Posterior cingulate gyrus (tissue), 11 donors: Measurements from ENCODE around the gene SMIM12.

Experiments
- DNase-seq, 10 donors: peaks; one replicate each; pipeline versions ENCODE4 v3.0.0 to v3.0.0-alpha.2; 2020 to 2021; ENCODE audit warnings: mixed read lengths in 3 of 10
- intact Hi-C: fragments of 100-400 bp; cut with DNase I; formaldehyde crosslinking; loops from one replicate; pipeline ENCODE4 v1.15.1; 2023

The SMIM12 gene

DNA sequence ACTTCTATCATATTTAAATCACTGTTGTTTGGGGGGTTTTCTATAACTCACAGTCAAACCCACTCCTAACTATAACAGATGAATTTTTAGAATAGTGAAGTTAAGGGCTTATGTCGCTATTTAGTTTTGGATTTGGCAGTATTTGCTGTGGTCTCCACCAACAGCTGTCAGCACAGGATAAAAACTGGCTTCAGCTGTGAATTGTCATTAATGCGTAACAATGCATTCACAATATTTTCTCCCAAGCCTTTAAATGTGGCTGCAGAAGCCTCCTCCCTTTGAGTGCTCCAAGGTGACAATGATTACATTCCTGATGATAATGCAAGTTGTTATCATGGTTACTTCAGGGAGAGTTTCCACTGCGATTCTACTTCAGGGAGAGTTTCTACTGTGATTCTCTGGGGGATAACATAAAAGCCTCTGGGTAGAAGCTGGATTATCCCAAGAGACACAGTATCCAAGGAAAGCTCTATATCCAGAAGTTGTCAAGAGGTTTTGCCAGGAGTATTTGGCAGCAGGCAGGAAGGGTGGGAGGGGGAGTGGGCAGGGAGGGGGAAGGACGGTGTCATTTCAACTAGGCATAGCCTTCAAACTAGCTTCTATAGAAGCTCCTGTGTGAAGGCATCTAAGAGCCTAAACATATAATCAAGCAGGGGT is 14.9 kb upstream of the SMIM12 start:
- DNase-seq: no peak
- intact Hi-C loops: loop anchor here (5.0 kb wide), 1 partner anchor 48 kb away; no protein-coding TSS in a partner anchor

DNA sequence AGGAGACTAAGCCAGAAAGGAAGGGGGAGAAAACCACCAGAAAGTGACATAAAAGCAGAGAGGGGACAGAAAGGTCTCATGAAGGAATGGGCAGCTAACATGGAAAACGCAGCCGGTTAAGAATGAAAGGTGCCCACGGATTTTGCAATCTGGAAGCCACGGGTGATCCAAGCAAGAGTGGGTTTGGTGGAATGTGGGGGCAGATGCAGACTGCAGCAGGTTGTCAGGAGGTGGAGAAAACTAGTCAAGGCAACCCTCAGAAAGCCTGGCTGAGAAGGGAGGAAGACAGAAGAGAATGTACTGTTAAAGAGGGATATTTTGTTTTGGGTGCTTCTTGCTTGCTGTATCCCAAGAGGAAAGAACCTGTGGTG is 12.6 kb upstream of the SMIM12 start:
- intact Hi-C loops: loop anchor here (5.0 kb wide), 1 partner anchor 50 kb away; no protein-coding TSS in a partner anchor
- DNase-seq: peak in 1 of 10 donors; percentile 79

DNA sequence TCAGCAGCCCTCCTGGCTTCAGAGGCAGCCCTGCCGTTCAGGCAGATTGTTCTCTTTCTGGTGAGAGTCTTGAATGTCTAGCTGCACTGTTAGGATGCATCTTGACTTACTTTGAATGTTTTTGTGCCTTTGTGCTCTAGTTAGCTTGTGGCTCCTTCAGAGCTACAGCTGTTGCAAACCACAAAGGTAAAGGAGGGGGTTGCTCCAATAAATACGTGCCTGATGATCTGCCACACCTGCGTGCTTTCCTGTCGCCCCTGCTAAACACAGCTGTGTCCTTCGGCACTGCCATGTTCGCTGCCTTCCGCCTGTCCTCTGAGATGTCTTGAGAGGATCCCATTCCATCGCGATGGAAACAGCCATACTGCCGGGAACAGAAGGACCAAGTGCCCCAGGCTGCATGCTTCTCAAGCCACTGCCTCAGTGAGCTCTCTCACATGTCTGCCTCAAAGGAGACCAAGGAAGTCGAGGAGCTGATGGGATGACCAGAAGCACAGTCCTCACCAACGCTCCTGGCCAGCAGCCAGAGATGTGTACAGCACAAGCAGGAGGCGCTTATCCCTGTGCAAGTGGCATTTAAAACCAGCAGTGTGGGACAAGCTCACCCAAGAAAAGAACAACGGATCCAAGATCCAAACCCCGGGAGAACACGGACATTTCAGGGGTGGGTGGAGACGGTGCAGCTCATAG is 12.0 kb upstream of the SMIM12 start:
- DNase-seq: peak in 7 of 10 donors; percentile 55 to 91 (median 77)
- intact Hi-C loops: loop anchor here (5.0 kb wide), 1 partner anchor 51 kb away; no protein-coding TSS in a partner anchor

DNA sequence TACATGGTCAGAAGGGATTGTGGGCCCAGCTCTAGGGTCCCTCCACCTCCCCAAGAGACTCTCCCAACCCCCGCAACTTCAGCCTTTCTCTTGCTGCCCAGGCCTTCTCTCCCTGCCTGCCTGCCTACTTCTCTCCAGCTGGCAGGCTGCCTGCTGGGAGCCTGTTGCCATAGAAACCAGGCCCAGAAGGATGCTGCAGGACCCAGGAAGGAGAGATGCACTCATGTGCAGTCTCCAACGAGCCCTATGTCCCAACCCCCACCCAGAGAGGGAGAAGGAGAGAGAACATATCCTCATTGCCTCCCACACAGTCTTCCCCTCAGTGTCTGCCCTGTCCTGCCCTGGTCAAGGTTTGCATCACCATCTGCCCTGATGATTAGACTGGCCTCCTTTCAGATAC is 10.8 kb upstream of the SMIM12 start:
- DNase-seq: peak in 9 of 10 donors; percentile 40 to 97 (median 81)
- intact Hi-C loops: loop anchor here (5.0 kb wide), 1 partner anchor 52 kb away; no protein-coding TSS in a partner anchor

DNA sequence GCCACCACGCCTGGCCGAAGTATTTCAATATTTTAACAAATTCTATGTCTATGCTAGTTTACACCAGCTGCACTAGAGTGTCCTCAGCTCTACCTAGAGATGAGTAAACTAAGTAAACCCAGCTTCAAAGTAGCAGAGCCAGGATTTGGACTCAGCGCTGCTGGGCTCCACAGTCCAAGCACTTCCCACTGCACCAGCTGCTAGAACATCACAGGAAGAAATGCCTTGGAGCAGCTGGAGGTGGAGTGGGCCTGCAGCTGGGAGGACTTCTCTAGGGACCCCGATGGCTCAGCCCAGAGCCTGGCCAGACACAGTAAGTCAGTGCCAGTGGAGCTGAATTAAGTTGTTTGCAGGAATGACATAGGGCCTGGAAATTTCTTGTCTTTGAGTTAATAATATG is 10.2 kb upstream of the SMIM12 start:
- intact Hi-C loops: loop anchor here (5.0 kb wide), 1 partner anchor 53 kb away; no protein-coding TSS in a partner anchor

DNA sequence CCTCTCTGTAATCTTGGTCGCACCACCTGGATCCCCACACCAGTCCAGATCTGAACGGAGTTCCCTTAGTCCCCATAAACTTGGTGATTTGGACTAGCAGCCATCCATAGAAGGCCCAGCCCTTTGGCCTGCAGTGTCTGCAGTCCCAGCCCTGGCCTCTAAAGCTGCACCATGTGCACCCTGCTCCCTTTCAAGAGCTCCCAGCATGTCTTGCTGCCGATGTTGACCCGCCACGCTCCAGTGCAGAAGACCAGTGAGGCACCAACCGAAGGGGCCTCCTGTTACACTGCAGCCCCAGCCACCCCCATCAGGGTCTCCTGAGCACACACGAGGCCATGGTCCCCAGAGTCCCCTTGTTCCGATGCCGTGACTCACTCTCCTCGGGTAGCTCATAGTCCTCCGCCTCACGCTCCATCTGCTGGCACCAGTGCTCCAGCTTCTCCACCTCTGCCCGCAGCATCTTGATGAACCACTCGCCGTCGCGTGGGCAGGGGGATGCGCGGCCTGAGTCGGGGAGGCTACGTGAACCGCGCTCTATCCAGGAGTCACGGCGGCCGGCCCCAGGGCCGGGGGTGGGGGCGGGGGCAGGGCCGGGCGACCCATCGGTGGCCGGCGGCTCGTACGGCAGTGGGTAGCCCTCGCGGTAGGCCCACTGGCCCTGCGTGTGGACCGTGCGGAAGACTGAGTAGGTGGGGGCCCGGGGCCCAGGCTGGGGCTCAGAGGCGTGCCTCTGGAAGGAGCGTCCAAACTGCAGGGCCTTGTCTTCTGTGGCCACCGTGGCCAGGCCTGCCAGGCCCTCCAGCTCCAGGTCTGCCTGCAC is 8.9 kb upstream of the SMIM12 start:
- peak in 1 of 10 donors; percentile 68 for DNase-seq
- intact Hi-C loops: no loop called here

More for the DNA sequence above, 10.2 kb upstream of the SMIM12 start:
- DNase-seq: peak in 2 of 10 donors; percentile 76 to 88

GRCh38 chr1:34867415-34867814 is 7.9 kb upstream of the SMIM12 start:
- intact Hi-C loops: no loop called here
- DNase-seq: peak in 1 of 10 donors; percentile 55

DNA sequence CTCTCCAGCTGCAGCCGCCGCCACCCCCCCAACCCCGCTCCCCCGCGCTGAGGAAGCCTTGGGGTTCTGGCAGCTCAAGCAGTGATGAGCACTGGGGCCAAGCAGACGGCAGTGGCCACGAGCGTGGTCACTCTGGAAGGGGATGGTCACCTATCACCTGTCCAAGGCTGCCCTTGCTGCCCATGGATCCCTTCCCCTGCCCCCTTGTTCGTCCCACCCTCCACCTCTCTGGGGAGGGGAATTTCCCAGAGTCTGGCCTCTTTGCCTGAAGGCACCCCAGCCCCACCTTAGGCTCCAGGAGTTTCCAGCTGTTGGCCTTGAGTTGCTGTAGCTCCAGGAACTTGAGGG is 7.2 kb upstream of the SMIM12 start:
- DNase-seq: no peak
- intact Hi-C loops: no loop called here

DNA sequence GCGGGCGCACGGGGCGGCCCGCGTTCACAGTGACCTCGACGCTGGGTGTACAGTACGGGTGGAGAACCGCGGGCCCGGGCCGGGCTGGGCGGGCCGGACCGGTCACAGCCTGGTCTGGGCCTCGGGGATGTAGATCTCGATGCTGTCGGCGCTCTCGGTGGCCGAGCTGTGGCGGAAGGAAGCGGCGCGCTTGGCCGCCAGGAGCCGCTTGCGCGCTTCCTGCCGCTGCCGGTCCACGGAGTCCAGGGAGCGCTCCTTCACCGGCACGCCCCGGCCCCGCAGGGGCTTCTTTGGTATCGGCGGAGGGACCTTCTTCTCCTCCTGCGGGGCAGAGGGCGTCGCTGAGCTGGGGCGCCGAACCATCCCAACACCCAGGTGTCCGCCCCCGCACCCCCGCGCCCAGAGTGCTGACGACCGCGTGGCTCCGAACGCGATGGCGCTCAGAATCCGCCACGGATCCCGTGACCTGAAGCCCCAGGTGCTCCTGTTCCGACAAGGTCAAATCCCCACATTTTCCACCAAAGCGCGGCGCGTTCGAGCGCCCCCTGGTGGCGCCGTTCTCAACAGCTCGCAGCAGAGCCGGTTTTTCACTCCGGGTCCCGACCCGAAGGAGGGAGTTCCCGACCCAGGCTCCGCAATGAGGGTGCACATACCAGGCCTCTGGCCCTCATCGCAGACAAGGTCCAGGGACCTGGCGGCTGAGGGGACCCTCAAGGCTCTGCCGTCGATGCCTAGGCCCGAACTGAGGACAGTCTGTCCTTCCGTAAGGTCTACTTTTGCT is 6.6 kb upstream of the SMIM12 start:
- intact Hi-C loops: no loop called here
- peak; percentile 68 to 97 (median 82) for DNase-seq

DNA sequence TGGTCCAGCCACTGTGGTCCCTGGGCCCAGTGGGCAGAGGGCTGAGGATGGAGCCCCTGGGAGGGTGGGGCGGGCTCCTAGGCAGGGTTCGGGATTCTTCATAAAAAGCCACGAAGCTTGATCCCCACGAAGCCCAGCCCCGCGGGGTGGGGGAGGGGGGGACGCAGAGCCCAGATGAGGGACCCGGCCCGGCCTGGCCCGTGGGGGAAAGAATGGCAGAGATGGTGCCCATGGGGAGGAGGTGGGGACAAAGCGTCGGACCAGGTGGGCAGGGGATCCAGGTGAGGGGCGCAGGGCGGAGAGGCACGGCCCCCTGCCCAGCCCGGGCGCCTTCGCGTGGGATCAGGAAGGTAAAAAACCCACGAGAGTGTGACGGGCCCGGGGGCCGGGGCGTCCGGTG is 6.0 kb upstream of the SMIM12 start:
- no peak for DNase-seq
- intact Hi-C loops: no loop called here

DNA sequence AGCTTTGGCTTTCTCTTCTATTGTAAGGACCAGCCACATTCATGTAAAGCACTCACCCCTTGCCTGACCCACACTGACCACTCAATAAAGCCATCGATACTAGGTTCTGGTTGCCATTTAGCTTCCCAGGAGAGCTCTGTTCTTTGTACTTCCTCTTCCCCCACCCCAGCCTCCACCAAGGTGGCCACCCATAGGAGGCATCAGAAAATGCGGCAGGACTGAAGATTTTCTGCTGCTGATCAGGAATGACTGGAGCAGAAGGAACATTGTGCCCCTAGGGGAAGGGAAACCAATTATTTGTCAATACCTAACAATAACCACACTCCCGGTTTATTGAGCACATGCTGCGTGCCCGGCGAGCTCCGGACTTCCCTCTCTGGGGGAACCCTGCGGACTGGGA is 5.2 kb upstream of the SMIM12 start:
- intact Hi-C loops: no loop called here
- no peak for DNase-seq

DNA sequence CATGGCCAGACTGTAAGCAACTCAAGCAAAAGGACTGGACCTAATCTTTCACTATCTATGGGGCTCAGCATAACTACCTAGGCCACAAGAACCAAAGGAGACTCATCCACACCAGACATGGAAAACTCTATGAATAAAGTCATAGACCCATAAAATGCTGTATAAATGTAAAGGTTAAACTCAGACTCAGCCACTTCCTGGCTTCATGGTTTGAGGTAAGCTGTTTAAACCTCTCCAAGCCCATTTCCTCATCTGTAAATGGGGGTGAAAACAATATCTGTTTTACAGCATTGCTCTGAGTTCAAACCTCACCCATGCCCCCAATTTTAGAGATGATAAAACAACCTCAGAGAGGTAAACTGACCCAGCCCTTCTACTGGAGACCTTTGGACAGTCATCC is 4.0 kb upstream of the SMIM12 start:
- intact Hi-C loops: no loop called here
- no peak for DNase-seq

GRCh38 chr1:34858901-34859445 is 576 bp downstream of the SMIM12 start:
- peak in 1 of 10 donors; percentile 83 for DNase-seq
- intact Hi-C loops: loop anchor here (10.0 kb wide), 2 partner anchors 126 to 176 kb away; partner anchors contain the start of genes TMEM35B and ZMYM6

GRCh38 chr1:34856697-34857096 is 2.9 kb downstream of the SMIM12 start:
- DNase-seq: no peak

DNA sequence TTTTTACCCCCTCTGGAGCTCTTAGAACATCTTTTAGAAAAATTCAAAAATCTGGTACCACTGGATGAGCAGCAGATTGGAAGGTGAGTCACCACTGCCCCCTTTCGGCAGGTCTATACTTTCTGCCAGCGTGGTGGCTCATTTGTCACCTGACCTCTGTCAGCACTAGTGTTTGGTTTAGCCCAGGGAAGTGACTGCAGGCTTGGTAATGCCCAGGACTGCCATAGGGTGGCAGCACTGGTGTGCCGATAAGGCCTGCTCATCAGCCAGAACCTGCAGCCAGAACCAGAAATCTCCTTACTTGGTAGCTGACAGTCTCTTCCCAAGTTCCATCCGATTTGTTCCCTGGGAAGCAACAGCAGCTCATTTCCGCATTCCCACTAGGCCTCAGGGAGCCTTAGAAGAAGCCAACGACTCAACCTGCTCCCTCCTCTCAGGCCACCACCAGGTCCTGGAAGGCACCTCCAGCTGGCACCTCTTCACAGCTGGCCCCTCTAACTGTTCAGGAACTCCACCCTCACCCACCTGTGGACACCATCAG is 6.8 kb downstream of the SMIM12 start:
- intact Hi-C loops: loop anchor here (1.0 to 10.0 kb wide), 4 partner anchors 66 to 340 kb away; partner anchors contain the start of genes SFPQ, TMEM35B and ZMYM6
- DNase-seq: peak; percentile 85 to 99 (median 90)

More at GRCh38 chr1:34856697-34857096, 2.9 kb downstream of the SMIM12 start:
- intact Hi-C loops: loop anchor here (10.0 kb wide), 2 partner anchors 128 to 178 kb away; partner anchors contain the start of genes TMEM35B and ZMYM6

GRCh38 chr1:34851431-34852105 is 8.0 kb downstream of the SMIM12 start:
- peak in 2 of 10 donors; percentile 35 to 77 for DNase-seq
- intact Hi-C loops: loop anchor here (1.0 to 10.0 kb wide), 4 partner anchors 65 to 341 kb away; partner anchors contain the start of genes SFPQ, TMEM35B and ZMYM6

- intact Hi-C loops: loop anchor here (5.0 to 10.0 kb wide), 3 partner anchors 134 to 342 kb away; partner anchors contain the start of genes SFPQ, TMEM35B and ZMYM6
- DNase-seq: peak in 1 of 10 donors; percentile 18
Observed at GRCh38 chr1:34850382-34850781, 9.2 kb downstream of the SMIM12 start.

DNA sequence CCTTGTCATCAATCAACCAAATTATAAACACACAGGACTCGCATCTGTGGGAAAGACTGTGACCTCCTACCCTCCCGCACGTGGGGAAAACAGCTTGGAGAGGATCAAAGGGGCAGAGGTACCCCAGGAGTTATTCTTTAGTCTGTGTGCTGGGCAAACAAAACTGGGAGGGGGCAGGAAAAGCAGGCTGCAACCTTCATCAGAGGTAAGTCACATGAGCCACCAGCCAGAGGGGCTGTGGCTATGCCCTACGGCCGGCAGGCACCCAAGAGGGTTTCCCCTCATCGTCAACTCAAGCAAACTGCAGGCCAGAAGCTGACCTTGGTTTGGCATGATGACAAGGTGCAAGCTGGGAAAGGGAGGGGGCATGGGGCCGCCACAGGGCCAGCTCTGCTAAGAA is 12.5 kb downstream of the SMIM12 start:
- peak in 1 of 10 donors; percentile 53 for DNase-seq
- intact Hi-C loops: no loop called here
